Esophagus muscularis mucosa (tissue), 4 donors: ENCODE results near the gene THRA.

Experiments
- CTCF ChIP-seq, 3 experiments: fragments of 200-600 bp in 2 of 3; fragments of 450-650 bp in 1 of 3; sonication (generic) in 2 of 3; IDR thresholded peaks; one replicate each; pipeline ENCODE4 v1.5.1; 2017 to 2019; ENCODE audit warnings: antibody characterized with exemption in 3 of 3, mild to moderate bottlenecking in 2 of 3, moderate library complexity in 1 of 3
- EP300 ChIP-seq: sonication (generic); formaldehyde crosslinking; IDR thresholded peaks from one replicate; pipeline ENCODE4 v1.6.1; 2017; ENCODE audit warnings: antibody characterized with exemption
- POLR2A ChIP-seq: fragments of 450-650 bp; IDR thresholded peaks from one replicate; pipeline ENCODE4 v1.6.1; 2017; ENCODE audit warnings: antibody characterized with exemption, moderate library complexity, mild to moderate bottlenecking, low read depth
- POLR2AphosphoS5 ChIP-seq, 2 donors: sonication (generic); formaldehyde crosslinking; IDR thresholded peaks; one replicate each; pipeline ENCODE4 v1.6.1; 2017; ENCODE audit warnings: antibody characterized with exemption in 2 of 2

- TF ChIP-seq CTCF (IDR thresholded peaks at IDR 0.05) (no peak), POLR2A (no peak), EP300 (no peak), POLR2AphosphoS5 (IDR thresholded peaks at IDR 0.05) (no peak)
These were observed 5.8 kb downstream of the THRA start for GRCh38 chr17:40068584-40068916.
